CD4-positive, alpha-beta T cell treated with Interferon alpha-2 for 1 hour (primary cell): Measurements from ENCODE around the gene LRRC47.
"Not testable (repeated sequence)": the region's sequence is repeated elsewhere in the genome, so short reads cannot be mapped to it uniquely, and the experiment has no call there.

Experiments
- DNase-seq, 2 donors: peaks; one replicate each; pipeline ENCODE4 v3.0.0-alpha.2; 2020 to 2022

Gene LRRC47

DNA sequence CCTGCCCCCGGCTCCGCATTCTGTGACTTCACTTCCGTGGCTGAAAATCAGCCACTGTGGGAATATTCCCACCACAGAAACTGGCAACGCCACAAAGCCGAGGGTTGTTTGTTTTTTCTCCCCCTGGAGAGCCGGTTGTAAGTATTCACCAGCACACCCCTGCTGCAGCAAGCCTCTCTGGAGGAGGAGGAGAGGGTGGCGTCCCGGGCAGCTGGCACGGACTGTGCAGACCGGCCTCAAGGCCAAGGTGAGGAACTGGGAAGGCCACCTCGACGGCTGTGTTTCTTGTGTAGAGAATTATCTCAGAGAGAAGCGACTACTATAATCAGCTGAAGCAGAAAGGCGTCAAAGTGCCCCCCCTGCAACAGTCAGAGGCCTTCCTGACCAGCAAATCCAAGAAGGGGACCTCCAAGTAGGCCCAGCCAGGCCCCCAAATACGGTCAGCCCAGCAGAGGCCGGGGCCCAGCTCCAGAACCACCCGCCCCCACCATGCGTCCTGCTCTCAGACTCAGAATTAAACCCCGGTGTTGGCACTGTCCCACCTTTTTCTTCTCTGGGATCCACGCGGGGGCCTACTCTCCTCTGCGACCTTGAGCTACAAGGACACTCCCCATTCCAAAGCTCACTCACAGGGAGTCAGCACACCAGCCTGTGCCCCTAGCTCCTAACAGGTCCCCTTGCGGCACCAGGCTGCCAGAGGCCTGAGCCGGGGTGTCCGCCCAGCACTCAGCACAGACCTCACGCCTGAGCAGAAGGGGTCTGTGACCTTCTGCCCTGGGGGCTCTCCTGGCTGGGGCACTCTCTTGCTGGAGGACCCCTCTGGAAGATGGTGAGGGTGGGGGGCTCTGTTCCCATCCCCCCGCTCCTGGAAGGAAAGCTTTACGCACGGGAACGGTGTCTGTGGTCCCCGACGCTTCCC lies 24.9 kb downstream of the LRRC47 start:
- no peak for DNase-seq

DNA sequence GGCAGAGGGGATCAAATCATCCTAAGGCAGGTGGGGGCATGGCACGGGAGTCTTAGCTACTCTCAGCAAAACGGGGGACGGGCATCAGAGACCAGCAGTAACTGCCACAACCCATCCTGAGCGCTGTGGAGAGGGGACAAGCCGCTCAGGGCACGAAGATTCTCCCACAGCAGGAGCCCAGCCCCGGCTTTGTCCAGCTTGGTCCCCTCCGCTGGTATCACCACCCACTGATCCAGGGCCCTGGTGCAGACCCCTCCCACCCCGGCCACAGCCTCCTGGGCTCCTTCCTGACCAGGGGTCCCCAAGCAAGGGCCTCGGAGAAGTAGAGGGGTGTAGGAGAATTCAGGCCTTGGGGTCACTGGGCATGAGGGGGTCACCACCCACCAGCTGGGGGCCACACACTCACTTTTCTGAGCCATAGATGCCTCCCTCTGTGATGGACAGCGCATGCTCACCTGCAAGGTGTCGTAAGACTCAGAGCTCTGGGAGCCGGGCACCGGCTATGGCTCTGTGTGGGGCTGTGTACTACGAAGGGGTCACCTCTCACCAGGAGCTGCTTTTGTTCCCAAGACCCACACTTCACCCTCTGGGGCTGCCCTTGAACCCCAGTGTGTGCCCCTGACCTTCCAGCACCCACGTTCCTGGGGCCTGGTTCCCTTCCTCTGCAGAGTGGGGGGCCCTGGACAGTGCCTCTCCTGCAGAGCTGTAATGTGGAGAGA lies 26.1 kb downstream of the LRRC47 start:
- no peak for DNase-seq

- DNase-seq = no peak
These were observed 27.4 kb downstream of the LRRC47 start for GRCh38 chr1:3768811-3769390.

- DNase-seq = no peak
These were observed 28.9 kb downstream of the LRRC47 start for GRCh38 chr1:3767328-3767925.

DNA sequence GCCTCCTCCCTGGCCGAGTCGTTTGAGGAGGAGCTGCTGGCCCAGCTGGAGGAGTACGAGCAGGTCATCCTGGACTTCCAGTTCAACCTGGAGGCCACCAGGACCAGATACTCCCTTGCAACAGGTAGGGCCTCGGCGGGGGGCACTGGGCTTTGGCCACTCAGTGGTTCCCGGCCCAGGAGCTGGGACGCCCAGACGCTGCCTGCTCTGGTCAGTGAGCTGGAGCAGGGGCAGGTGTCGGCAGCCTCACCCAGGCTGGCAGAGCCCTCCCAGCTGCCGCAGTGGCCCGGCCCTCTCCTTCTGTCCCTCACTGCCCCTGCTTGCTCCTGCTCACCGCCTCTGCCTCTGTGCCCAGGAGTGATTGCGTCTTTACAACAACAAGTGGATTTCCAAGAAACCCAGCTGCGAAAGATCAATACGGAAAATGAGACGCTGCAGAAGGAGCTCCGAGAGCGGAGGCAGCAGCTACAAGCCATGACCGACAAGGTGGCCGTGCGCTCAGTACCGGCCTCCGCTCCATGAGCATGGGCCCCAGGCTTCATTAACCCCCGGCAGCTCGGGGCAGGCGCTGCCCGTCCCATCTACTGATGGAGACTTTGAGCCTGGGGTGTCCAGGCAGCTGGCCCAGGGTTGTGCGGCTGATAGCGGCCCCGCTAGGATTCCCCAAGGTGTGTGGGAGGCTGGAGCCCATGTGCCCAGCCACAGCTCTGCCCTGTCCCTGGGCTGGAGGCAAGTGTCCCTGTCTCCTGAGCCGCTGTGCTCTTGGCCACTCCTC lies 32.8 kb downstream of the LRRC47 start:
- DNase-seq = no peak

- no peak for DNase-seq
These were observed 33.4 kb downstream of the LRRC47 start for GRCh38 chr1:3762873-3763228.

DNA sequence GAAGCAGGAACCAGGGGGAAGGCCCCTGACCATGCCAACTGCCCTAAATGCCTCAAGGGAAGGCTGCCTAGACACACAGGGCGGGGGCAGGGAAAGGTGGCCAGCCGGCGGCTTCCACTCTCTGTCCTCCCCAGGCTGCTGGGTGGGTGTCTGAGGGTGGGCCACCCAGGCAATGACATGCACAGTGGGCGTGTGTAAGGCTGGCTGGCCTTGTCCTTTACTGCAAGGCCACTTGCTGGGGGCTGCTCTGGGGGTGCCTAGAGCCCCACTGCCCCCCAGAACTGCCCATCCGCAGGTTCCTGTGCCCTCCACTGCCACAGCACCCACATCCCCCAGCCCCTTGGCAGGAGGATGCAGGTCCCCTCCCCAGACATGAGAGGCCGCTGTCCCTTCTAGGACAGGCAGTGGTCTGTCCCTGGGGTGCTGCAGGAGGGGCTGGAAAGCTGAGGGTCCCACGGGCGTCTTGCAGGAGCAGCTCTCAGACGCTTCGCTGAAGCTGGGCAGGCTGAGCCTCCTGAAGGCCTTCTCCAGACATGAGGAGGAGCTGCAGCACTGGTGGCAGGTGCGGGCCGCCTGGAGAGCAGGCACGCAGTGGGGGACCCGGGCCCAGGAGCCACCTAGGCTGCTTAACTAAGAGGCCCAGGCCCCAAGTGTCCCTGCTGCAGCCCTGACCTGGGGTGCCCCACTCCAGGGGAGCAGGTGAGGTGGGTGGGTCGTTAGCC lies 34.0 kb downstream of the LRRC47 start:
- DNase-seq = no peak

- DNase-seq = no peak
These were observed 34.8 kb downstream of the LRRC47 start for GRCh38 chr1:3761296-3762010.

- no peak for DNase-seq
These were observed 36.5 kb downstream of the LRRC47 start for GRCh38 chr1:3759796-3760195.

- no peak for DNase-seq
These were observed 37.1 kb downstream of the LRRC47 start for GRCh38 chr1:3759164-3759563.

DNA sequence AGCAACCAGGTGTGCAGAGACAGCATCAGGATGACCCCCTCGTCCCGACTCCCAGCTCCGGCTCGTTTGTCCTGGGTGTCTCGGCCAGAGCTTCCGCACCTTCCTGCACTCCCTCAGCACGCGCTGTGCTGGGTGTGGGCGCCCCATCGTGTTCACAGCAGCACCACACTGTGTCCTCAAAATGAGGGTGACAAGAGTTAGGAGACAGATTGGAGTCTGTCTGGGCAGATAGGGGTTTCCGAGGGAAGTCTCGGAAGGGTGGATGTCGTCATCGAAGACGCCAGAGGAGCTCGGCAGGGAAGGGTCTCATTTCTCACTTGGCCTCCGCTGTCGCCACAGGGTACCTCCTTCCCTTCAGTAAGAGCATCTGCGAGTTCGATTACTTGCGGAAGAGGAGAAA lies 39.9 kb downstream of the LRRC47 start:
- DNase-seq = no peak

GRCh38 chr1:3753656-3754454 lies 42.4 kb downstream of the LRRC47 start:
- no peak for DNase-seq

- DNase-seq = no peak
These were observed 43.8 kb downstream of the LRRC47 start, which contains the start of gene CCDC27 for GRCh38 chr1:3752400-3752945. Gene CCDC27, plus strand, starts transcription at chr1:3752450. Its CDS starts 32 bp downstream, at chr1:3752482.

DNA sequence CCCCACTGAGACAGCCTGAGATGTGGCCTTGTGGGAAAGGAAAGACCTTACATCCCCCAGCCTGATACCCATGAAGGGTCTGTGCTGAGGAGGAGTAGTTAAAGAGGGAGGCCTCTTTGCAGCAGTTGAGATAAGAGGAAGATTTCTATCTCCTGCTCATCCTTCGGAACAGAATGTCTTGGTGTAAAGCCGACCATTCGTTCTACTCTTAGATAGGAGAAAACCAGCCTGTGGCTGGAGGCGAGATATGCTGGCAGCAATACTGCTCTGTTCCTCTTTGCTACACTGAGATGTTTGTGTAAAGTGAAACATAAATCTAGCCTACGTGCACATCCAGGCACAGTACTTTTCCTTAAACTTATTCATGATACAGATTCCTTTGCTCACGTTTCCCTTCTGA lies 45.6 kb downstream of the LRRC47 start:
- DNase-seq = no peak

GRCh38 chr1:3749512-3749911 lies 46.8 kb downstream of the LRRC47 start:
- DNase-seq = no peak

DNA sequence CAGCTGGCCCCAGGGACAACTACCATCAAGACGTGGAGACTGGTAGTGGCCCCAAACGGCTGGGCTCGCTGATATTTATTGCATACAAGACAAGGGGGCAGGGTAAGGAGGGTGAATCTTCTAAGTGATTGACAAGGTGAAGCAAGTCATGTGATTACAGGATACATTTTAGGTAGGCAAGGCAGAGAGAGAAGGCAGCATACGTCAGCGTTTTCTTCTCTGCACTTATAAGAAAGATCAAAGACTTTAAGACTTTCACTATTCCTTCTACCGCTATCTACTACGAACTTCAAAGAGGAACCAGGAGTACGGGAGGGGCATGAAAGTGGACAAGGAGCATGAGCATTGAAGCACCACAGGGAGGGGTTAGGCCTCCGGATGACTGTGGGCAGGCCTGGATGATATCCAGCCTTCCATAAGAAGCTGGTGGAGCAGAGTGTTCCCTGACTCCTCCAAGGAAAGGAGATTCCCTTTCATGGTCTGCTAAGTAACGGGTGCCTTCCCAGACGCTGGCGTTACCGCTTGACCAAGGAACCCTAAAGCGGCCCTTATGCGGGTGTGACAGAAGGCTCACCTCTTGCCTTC lies 47.9 kb downstream of the LRRC47 start:
- DNase-seq = not testable (repeated sequence)

GRCh38 chr1:3747903-3748302 lies 48.4 kb downstream of the LRRC47 start:
- DNase-seq = no peak

GRCh38 chr1:3747522-3747848 lies 48.8 kb downstream of the LRRC47 start:
- no peak for DNase-seq

DNA sequence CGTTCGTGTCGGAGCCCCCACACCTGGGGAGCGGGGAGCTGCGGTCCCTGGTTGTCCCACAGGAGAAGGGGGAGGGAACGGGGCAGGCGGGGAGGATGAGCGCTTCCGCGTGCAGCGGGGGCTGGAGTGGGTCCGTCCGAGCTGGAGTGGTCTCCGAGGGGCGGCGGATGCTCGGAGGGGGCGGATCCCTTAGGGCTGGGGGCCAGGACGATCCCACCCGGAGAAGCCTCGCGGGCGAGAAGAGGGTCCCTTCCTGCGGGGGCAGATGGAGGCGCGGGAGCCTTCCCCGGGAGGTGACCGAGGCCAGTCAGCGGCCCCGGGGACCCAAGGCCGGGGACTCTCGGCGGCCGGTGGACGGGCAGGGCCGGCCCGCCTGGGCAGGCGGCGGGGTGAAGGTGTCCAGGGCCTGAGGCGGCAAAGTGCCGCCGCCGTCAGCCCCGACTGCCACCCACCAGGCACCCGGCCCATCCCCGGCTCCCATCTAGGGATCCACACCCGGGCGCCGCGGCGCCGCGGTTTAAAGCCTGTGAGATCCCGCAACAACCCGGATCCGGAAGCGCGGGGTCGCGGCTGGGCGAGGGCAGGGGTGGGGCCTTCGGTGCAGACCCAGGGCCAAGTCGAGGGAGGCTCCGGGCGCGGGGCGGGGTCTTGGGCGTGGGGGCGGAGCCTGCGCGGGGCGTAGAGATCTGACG lies 49.3 kb downstream of the LRRC47 start:
- peak; percentile 85 to 90 for DNase-seq
